ENCODE data around the gene FAF1.

GRCh38 chr1:50700214-50700613 is 259.9 kb downstream of the FAF1 start:
- TF ChIP-seq CTCF (IDR thresholded peaks at IDR 0.05): no peak
- TF ChIP-seq POLR2A (IDR thresholded peaks at IDR 0.05): no peak

All from right lobe of liver (tissue), 4 donors.